ENCODE data around the gene USP3. TPM values are rescaled to one million over a fixed set of nuclear protein-coding genes. Genes with fewer than 3 reads are reported as not detected.
A peak's percentile ranks its signal among the peaks of the same experiment; 100 is the strongest.

USP3 gene
- total and polyA plus RNA-seq, 10 of the 15 experiments (the other 5 are each of a cell fraction or from before 2014, with no cell fraction given): 23.8 to 64.5 (median 50.3) TPM

DNA sequence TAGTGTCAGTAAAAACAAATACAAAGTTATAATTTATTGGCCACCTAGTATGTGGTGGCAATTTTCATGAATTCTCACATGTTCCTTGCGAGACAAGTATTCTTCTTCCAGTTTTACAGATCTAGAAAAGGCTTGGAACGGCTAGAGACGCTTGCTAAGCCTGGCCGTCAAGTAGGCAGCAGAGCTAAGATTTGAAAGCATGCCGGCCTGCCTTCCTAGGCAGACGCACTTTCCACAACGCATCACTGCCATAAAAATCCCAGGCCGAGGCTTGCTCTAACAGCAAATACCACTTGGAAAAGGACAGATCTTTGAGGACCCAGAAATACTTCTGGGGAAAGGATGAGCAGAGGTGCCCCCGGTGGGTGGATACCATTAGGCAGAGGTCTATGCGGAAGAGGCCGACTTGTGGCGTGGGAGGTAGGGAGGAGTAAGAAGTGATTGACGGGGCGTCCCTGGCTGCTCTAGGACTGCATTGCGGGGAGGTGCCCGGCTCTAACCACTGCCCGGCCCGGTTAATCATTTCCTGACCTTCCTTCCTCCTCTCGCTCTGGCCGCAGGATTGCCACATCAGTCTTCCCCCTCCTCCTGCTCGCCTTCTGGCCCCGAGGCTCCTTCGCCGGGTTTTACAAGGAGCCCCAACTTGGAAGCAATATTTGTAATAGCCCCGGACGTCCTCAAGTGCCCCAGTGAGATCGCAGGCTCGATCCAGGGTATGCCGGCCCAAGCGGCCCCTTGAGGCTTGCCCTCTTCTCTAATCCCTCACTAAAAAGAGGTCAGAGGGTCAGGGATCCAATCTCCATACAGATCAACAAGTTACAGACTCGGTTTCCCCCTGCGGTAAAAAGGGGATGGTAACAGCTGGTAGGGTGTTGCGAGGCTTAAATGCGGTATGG is 1.3 kb upstream of the USP3 start:
- Histone ChIP-seq H3K27ac (ENCODE audit: control insufficient read depth, insufficient read depth) (peak overlapping the region; percentile 100), H3K9me3 (replicated peaks; ENCODE audit: control insufficient read depth, insufficient read depth, low read length) (no peaks in the 10 kb centered on the region), H3K4me3 (peak overlapping the region; percentile 76), H3K36me3 (ENCODE audit: control insufficient read depth in 2 of 2, insufficient read depth in 2 of 2, low read length in 1 of 2) (no peaks in the 10 kb centered on the region), H3K27me3 (replicated peaks in 1 of 2; ENCODE audit: control insufficient read depth in 2 of 2, insufficient read depth in 2 of 2, low read length in 1 of 2) (no peaks in the 10 kb centered on the region), H3K4me2 (ENCODE audit: control insufficient read depth, insufficient read depth) (peak overlapping the region; percentile 99), H3K4me1 (ENCODE audit: control insufficient read depth, insufficient read depth, low read length) (peaks cover 39% of the 10 kb centered on the region), H2AFZ (ENCODE audit: control insufficient read depth, low read depth, low read length) (peak overlapping the region; percentile 82), H4K20me1 (ENCODE audit: control insufficient read depth, insufficient read depth) (no peaks in the 10 kb centered on the region), H3K9ac (ENCODE audit: control insufficient read depth, insufficient read depth, low read length) (peak overlapping the region; percentile 99), H3K79me2 (ENCODE audit: control insufficient read depth, insufficient read depth, low read length) (peaks cover 56% of the 10 kb centered on the region)
- ChIA-PET CTCF (interaction anchor here (0.6 to 6.4 kb wide), 9 partner anchors 14 to 107 kb away, joined by 3 to 81 read pairs (median 27); no protein-coding TSS in a partner anchor), POLR2A (interaction anchor here (0.6 to 8.7 kb wide), 12 partner anchors 8 to 96 kb away, joined by 3 to 110 read pairs (median 11); partner anchors contain the start of gene FBXL22), RAD21 (ENCODE audit: unreplicated experiment) (interaction anchor here (0.6 to 8.7 kb wide), 10 partner anchors 11 to 95 kb away, joined by 3 to 197 read pairs (median 69); partner anchors contain the start of gene FBXL22), SMC1A (ENCODE audit: uncharacterized antibody, unreplicated experiment) (interaction anchor here (0.6 to 8.7 kb wide), 11 partner anchors 10 to 1599 kb away, joined by 3 to 151 read pairs (median 23); no protein-coding TSS in a partner anchor)
- FAIRE-seq: peak; percentile 82
- peak; percentile 69 for ATAC-seq
- in situ Hi-C loops (cut with MboI): no loop called here
- 7% methylated on average over 34 of the region's 34 CpGs for WGBS (ENCODE audit: insufficient coverage, insufficient replicate concordance, low lambda C conversion rate, missing lambda C conversion rate)
- intact Hi-C loops (cut with micrococcal nuclease; ENCODE audit: unreplicated experiment): loop anchor here (1.0 to 10.0 kb wide), 5 partner anchors 16 to 592 kb away; partner anchors contain the start of genes CIAO2A and SNX1
- BruUV-seq (replicated peaks): no TSS peak
- peak; percentile 92 for DNase-seq (ENCODE audit: low read depth, low spot score)
- TF ChIP-seq NFYA (IDR thresholded peaks at IDR 0.05; ENCODE audit: borderline replicate concordance, low read depth, low read length) (no peak), BACH1 (IDR thresholded peaks at IDR 0.05; ENCODE audit: borderline replicate concordance) (peak; percentile 13), POLR2AphosphoS5 (IDR thresholded peaks at IDR 0.05; ENCODE audit: low read length) (no peak; the same call in 1 of the 2 replicates), SMC3 (IDR thresholded peaks at IDR 0.05; ENCODE audit: borderline replicate concordance, low read length) (peak; percentile 10; the same call in 1 of the 2 replicates), YY1 (IDR thresholded peaks at IDR 0.05; ENCODE audit: low read depth, low read length) (peak; percentile 74), BHLHE40 (IDR thresholded peaks at IDR 0.05; ENCODE audit: borderline replicate concordance in 1 of 2, low read depth in 2 of 2, low read length in 1 of 2) (peak; percentile 87 to 89), KDM1A (IDR thresholded peaks at IDR 0.05; ENCODE audit: borderline replicate concordance) (no peak), MTA2 (IDR thresholded peaks at IDR 0.05; ENCODE audit: low read depth) (peak; percentile 66), TBL1XR1 (IDR thresholded peaks at IDR 0.05; ENCODE audit: low read depth, low read length) (peak; percentile 68; the same call in 1 of the 2 replicates), CHD2 (IDR thresholded peaks at IDR 0.05; ENCODE audit: borderline replicate concordance, low read depth, low read length) (peak; percentile 75), SPI1 (IDR thresholded peaks at IDR 0.05; ENCODE audit: borderline replicate concordance, insufficient read depth, low read depth, low read length) (peak; percentile 50; the same call in 1 of the 2 replicates)
- TF ChIP-seq, protein P1, sequence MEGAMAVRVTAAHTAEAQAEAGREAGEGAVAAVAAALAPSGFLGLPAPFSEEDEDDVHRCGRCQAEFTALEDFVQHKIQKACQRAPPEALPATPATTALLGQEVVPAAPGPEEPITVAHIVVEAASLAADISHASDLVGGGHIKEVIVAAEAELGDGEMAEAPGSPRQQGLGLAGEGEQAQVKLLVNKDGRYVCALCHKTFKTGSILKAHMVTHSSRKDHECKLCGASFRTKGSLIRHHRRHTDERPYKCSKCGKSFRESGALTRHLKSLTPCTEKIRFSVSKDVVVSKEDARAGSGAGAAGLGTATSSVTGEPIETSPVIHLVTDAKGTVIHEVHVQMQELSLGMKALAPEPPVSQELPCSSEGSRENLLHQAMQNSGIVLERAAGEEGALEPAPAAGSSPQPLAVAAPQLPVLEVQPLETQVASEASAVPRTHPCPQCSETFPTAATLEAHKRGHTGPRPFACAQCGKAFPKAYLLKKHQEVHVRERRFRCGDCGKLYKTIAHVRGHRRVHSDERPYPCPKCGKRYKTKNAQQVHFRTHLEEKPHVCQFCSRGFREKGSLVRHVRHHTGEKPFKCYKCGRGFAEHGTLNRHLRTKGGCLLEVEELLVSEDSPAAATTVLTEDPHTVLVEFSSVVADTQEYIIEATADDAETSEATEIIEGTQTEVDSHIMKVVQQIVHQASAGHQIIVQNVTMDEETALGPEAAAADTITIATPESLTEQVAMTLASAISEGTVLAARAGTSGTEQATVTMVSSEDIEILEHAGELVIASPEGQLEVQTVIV (IDR thresholded peaks at IDR 0.05; ENCODE audit: borderline replicate concordance, partially characterized antibody): peak; percentile 56
- TF ChIP-seq, protein P2, sequence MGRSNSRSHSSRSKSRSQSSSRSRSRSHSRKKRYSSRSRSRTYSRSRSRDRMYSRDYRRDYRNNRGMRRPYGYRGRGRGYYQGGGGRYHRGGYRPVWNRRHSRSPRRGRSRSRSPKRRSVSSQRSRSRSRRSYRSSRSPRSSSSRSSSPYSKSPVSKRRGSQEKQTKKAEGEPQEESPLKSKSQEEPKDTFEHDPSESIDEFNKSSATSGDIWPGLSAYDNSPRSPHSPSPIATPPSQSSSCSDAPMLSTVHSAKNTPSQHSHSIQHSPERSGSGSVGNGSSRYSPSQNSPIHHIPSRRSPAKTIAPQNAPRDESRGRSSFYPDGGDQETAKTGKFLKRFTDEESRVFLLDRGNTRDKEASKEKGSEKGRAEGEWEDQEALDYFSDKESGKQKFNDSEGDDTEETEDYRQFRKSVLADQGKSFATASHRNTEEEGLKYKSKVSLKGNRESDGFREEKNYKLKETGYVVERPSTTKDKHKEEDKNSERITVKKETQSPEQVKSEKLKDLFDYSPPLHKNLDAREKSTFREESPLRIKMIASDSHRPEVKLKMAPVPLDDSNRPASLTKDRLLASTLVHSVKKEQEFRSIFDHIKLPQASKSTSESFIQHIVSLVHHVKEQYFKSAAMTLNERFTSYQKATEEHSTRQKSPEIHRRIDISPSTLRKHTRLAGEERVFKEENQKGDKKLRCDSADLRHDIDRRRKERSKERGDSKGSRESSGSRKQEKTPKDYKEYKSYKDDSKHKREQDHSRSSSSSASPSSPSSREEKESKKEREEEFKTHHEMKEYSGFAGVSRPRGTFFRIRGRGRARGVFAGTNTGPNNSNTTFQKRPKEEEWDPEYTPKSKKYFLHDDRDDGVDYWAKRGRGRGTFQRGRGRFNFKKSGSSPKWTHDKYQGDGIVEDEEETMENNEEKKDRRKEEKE (IDR thresholded peaks at IDR 0.05): 0 out of 2 replicates have a peak, but pooled peaks have one; percentile 21
- TF ChIP-seq, protein P3, sequence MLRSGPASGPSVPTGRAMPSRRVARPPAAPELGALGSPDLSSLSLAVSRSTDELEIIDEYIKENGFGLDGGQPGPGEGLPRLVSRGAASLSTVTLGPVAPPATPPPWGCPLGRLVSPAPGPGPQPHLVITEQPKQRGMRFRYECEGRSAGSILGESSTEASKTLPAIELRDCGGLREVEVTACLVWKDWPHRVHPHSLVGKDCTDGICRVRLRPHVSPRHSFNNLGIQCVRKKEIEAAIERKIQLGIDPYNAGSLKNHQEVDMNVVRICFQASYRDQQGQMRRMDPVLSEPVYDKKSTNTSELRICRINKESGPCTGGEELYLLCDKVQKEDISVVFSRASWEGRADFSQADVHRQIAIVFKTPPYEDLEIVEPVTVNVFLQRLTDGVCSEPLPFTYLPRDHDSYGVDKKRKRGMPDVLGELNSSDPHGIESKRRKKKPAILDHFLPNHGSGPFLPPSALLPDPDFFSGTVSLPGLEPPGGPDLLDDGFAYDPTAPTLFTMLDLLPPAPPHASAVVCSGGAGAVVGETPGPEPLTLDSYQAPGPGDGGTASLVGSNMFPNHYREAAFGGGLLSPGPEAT (IDR thresholded peaks at IDR 0.05; ENCODE audit: low read depth): peak; percentile 86
